ENCODE data around the gene PLXNB1.

DNA sequence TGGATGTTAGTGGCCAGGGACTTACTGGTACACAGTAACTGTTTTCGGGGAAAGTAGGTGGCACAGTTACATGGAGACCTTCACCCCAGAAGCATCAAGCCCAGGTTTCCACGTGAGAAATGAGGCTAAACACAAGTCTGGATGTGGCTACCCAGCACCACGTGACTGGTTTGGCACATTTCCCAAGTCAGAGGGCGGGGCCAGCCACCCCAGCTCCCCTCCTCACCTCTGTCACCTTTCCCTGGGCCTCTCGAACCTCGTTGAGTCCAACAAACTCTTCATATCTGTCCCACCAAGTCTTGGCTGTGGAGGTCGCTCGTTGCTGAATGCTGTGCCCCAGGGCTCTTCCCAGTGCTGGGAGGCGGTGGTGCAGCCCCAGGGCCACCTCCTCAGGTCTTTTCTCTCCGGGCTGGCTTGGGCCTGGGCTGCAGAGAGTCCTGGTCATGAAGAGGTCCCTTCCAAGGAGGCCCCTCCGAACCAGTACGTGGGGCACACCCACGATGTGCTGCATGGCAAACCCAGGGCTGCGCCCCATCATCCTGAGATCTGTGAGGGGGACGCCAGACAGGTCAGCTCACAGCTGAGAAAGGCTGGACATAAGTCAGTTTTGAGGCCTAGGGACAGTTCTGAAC, 4.8 kb upstream of the PLXNB1 start:
- TF ChIP-seq, protein P1, sequence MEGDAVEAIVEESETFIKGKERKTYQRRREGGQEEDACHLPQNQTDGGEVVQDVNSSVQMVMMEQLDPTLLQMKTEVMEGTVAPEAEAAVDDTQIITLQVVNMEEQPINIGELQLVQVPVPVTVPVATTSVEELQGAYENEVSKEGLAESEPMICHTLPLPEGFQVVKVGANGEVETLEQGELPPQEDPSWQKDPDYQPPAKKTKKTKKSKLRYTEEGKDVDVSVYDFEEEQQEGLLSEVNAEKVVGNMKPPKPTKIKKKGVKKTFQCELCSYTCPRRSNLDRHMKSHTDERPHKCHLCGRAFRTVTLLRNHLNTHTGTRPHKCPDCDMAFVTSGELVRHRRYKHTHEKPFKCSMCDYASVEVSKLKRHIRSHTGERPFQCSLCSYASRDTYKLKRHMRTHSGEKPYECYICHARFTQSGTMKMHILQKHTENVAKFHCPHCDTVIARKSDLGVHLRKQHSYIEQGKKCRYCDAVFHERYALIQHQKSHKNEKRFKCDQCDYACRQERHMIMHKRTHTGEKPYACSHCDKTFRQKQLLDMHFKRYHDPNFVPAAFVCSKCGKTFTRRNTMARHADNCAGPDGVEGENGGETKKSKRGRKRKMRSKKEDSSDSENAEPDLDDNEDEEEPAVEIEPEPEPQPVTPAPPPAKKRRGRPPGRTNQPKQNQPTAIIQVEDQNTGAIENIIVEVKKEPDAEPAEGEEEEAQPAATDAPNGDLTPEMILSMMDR (IDR thresholded peaks at IDR 0.05; ENCODE audit: insufficient read depth, low read length) = no peak
- TF ChIP-seq POLR2AphosphoS5 (IDR thresholded peaks at IDR 0.05; ENCODE audit: low read depth) = no peak
- TF ChIP-seq, protein P2, sequence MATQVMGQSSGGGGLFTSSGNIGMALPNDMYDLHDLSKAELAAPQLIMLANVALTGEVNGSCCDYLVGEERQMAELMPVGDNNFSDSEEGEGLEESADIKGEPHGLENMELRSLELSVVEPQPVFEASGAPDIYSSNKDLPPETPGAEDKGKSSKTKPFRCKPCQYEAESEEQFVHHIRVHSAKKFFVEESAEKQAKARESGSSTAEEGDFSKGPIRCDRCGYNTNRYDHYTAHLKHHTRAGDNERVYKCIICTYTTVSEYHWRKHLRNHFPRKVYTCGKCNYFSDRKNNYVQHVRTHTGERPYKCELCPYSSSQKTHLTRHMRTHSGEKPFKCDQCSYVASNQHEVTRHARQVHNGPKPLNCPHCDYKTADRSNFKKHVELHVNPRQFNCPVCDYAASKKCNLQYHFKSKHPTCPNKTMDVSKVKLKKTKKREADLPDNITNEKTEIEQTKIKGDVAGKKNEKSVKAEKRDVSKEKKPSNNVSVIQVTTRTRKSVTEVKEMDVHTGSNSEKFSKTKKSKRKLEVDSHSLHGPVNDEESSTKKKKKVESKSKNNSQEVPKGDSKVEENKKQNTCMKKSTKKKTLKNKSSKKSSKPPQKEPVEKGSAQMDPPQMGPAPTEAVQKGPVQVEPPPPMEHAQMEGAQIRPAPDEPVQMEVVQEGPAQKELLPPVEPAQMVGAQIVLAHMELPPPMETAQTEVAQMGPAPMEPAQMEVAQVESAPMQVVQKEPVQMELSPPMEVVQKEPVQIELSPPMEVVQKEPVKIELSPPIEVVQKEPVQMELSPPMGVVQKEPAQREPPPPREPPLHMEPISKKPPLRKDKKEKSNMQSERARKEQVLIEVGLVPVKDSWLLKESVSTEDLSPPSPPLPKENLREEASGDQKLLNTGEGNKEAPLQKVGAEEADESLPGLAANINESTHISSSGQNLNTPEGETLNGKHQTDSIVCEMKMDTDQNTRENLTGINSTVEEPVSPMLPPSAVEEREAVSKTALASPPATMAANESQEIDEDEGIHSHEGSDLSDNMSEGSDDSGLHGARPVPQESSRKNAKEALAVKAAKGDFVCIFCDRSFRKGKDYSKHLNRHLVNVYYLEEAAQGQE (IDR thresholded peaks at IDR 0.05; ENCODE audit: insufficient replicate concordance, low read depth) = no peak
- no peak for TF ChIP-seq GABPA (IDR thresholded peaks at IDR 0.05; ENCODE audit: low read depth)

All from HL-60 (cell line).